ENCODE measurements around the gene TPM2. TPM values are rescaled to one million over a fixed set of nuclear protein-coding genes. Genes with fewer than 3 reads are reported as not detected.

The TPM2 gene
- 2,986 and 3,667 TPM in 2 replicates for total RNA-seq (2014; rRNA removed; shearing (Covaris generic); ENCODE audit: low replicate concordance)

- peak; percentile 99 for DNase-seq
- Histone ChIP-seq H3K9me3 (no peaks in the 10 kb centered on the region), H3K4me3 (peak within 1 kb of the TSS; percentile 88), H3K27me3 (no peaks in the 10 kb centered on the region), H3K36me3 (peaks cover 53% of the 10 kb centered on the region)
Measured at GRCh38 chr9:35689542-35690293, at the start of gene TPM2. Gene TPM2 (minus strand): TSS chr9:35689925. CDS start chr9:35689817, 108 bp downstream.

DNA sequence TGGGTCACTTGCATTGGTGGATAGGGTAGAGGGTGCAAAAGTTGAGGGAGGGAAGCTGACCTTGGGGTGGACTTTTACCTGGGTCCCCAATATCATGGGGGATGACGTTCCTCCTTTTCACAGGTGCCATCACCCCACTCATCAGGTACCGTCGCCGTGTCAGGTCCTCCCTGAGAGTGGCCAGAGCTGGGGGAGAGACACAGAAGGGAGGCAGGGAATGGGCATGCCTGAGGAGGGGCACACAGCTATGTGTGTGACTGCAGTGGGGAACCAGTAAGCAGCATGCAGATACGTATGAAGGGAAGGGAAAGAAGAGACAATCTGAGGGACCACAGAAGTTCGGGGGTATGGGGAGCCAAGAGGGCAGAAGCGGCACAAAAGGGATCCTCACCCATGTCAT is 49.2 kb upstream of the TPM2 start:
- no peak for DNase-seq
- Histone ChIP-seq H3K4me3 (no peak overlapping the region), H3K36me3 (peaks cover 98% of the 10 kb centered on the region), H3K27me3 (no peaks in the 10 kb centered on the region), H3K9me3 (no peaks in the 10 kb centered on the region)

- Histone ChIP-seq H3K27me3 (no peaks in the 10 kb centered on the region), H3K36me3 (peaks cover 98% of the 10 kb centered on the region), H3K9me3 (no peaks in the 10 kb centered on the region), H3K4me3 (no peak overlapping the region)
- DNase-seq: no peak
Measured at GRCh38 chr9:35738186-35738585, 48.5 kb upstream of the TPM2 start.

DNA sequence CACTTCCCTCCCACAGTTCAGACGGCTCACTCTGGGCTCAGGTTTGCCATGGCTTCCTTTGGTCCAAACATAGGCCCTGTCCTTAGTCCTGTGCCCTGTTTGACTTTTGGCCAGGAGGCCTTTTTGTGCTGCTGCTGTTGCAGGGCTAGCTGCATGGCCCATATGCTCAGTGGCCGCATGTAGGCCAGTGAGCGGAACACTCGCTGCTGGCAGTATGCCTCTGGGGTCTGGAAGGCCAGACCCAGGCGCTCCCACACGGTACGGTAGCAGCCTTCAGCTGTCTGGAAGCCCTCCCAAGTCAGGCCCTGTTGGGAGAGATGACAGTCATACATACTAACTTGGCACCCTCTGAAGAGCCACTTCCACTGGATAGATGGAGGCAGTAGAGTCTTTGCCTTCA is 47.4 kb upstream of the TPM2 start:
- H3K36me3 ChIP-seq: peaks cover 88% of the 10 kb centered on the region
- H3K27me3 ChIP-seq: no peaks in the 10 kb centered on the region
- no peak overlapping the region for H3K4me3 ChIP-seq
- H3K9me3 ChIP-seq: no peaks in the 10 kb centered on the region
- no peak for DNase-seq

GRCh38 chr9:35736201-35736633 is 46.5 kb upstream of the TPM2 start:
- no peaks in the 10 kb centered on the region for H3K27me3 ChIP-seq
- H3K36me3 ChIP-seq: peaks cover 84% of the 10 kb centered on the region
- peak; percentile 82 for DNase-seq
- no peaks in the 10 kb centered on the region for H3K9me3 ChIP-seq
- H3K4me3 ChIP-seq: no peak overlapping the region

DNA sequence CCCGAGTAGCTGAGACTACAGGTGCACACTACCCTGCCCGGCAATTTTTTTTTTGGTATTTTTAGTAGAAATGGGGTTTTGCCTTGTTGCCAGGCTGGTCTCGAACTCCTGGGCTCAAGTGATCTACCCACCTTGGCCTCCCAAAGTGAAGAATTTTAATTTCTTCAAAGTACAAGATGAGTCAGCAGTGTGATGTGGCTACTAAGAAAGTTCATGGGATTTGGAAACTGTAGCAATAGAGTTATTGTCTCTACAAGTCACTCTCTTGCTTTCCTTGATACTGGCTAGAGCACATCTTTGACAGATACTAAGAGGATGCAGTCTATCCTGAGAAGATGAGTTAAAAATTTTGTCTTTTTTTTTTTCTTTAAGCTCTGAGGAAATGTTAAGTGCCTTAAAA is 44.4 kb upstream of the TPM2 start:
- H3K9me3 ChIP-seq: no peaks in the 10 kb centered on the region
- peaks cover 83% of the 10 kb centered on the region for H3K36me3 ChIP-seq
- no peak for DNase-seq
- H3K4me3 ChIP-seq: no peak overlapping the region; the same call in 1 of the 2 replicates
- H3K27me3 ChIP-seq: no peaks in the 10 kb centered on the region

DNA sequence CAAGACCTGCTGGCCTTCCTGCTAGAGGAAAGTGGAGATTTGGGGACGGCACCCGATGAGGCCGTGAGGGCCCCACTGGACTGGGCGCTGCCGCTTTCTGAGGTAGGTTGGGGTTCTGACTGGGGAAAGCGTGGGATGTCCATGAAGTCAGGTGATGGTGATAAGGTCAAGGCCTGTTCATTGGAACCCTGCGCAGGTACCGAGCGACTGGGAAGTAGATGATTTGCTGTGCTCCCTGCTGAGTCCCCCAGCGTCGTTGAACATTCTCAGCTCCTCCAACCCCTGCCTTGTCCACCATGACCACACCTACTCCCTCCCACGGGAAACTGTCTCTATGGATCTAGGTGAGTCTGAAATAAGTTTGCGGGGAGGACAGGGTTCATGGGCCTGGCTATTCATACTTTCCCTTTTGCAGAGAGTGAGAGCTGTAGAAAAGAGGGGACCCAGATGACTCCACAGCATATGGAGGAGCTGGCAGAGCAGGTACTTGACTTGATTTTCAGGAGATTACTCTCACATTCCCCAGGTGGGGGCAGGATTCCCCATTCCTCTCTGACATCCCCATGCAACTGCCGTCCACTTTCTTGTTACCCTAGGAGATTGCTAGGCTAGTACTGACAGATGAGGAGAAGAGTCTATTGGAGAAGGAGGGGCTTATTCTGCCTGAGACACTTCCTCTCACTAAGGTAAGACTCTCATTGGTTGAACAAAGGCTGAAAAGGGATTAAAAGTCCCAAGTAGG is 43.2 kb upstream of the TPM2 start:
- peak overlapping the region; percentile 72 for H3K4me3 ChIP-seq
- peak; percentile 67 for DNase-seq
- H3K9me3 ChIP-seq: no peaks in the 10 kb centered on the region
- no peaks in the 10 kb centered on the region for H3K27me3 ChIP-seq
- H3K36me3 ChIP-seq: peaks cover 83% of the 10 kb centered on the region

DNA sequence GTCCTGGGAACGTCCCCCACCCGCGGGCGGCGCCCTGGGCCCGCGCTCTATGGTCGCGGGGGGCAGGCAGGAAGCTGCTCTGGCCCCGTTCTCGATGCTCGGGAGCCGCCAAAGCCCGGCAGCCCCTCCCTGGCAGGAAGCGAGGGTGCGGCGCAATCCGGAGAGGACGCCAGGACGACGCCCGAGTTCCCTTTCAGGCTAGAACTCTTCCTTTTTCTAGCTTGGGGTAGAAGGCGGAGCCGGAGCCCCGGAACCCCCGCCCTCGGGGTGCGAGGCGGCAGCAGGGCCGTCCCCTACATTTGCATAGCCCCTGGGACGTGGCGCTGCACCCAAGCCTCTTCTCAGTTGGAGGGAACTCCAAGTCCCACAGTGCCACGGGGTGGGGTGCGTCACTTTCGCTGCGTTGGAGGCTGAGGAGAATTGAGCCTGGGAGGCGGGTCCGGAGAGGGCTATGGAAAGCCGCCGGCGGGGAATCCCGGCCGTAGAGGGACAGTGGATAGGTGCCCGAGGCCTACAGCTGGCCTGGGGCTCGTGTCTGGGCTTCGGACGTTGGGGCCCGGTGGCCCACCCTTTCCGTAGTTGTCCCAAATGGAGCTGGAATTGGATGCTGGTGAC is 42.6 kb upstream of the TPM2 start, which contains the start of the genes CREB3 and TLN1:
TSS of gene CREB3 (plus strand) at position 482 of the 615 bp plus-strand sequence. CDS start at position 589, 107 bp downstream.
TSS of gene TLN1 (minus strand) at position 11 of the 615 bp plus-strand sequence. CDS start 6,501 bp downstream, outside the sequence.
- Histone ChIP-seq H3K4me3 (peak within 1 kb of the TSS; percentile 72), H3K36me3 (peaks cover 83% of the 10 kb centered on the region), H3K9me3 (no peaks in the 10 kb centered on the region), H3K27me3 (no peaks in the 10 kb centered on the region)
- peak; percentile 100 for DNase-seq

GRCh38 chr9:35731415-35732184 is 41.9 kb upstream of the TPM2 start:
- peaks cover 83% of the 10 kb centered on the region for H3K36me3 ChIP-seq
- peak overlapping the region; percentile 72 for H3K4me3 ChIP-seq
- H3K27me3 ChIP-seq: no peaks in the 10 kb centered on the region
- no peaks in the 10 kb centered on the region for H3K9me3 ChIP-seq
- no peak for DNase-seq

- DNase-seq: no peak
- H3K4me3 ChIP-seq: peak overlapping the region; percentile 72
- H3K27me3 ChIP-seq: no peaks in the 10 kb centered on the region
- no peaks in the 10 kb centered on the region for H3K9me3 ChIP-seq
- H3K36me3 ChIP-seq: peaks cover 83% of the 10 kb centered on the region
Measured at GRCh38 chr9:35730486-35730854, 40.7 kb upstream of the TPM2 start.

- DNase-seq: peak; percentile 80
- peak overlapping the region; percentile 72 for H3K4me3 ChIP-seq
- no peaks in the 10 kb centered on the region for H3K9me3 ChIP-seq
- peaks cover 83% of the 10 kb centered on the region for H3K36me3 ChIP-seq
- no peaks in the 10 kb centered on the region for H3K27me3 ChIP-seq
Measured at GRCh38 chr9:35729700-35730485, 40.2 kb upstream of the TPM2 start.

- Histone ChIP-seq H3K27me3 (no peaks in the 10 kb centered on the region), H3K9me3 (no peaks in the 10 kb centered on the region), H3K4me3 (peak overlapping the region; percentile 72), H3K36me3 (peaks cover 83% of the 10 kb centered on the region)
- DNase-seq: no peak
Measured at GRCh38 chr9:35729101-35729500, 39.4 kb upstream of the TPM2 start.

GRCh38 chr9:35728041-35728971 is 38.6 kb upstream of the TPM2 start:
- H3K4me3 ChIP-seq: peak overlapping the region; percentile 72
- peak; percentile 95 for DNase-seq

DNA sequence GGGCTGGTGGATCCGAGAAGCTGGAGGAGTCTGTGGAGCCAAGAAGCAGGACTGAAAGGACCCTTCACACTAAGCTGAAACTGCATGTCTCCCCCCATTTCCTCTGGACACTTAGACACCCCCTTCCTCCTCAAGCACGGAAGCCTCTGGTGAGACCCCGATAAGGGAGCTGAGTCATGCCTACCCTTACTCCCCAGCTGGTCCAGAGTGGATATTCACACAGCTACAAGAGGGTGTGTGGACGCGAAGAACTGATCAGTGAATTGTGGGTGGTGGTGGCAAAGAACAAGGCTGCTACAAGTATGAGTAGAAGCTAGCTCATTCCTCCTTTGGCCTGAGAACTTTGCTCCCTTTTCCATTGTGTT is 37.9 kb upstream of the TPM2 start:
- no peak for DNase-seq
- Histone ChIP-seq H3K27me3 (no peaks in the 10 kb centered on the region), H3K36me3 (peaks cover 89% of the 10 kb centered on the region), H3K9me3 (no peaks in the 10 kb centered on the region), H3K4me3 (peak overlapping the region; percentile 72)

More at GRCh38 chr9:35728041-35728971, 38.6 kb upstream of the TPM2 start:
- H3K27me3 ChIP-seq: no peaks in the 10 kb centered on the region
- H3K36me3 ChIP-seq: peaks cover 83% of the 10 kb centered on the region
- H3K9me3 ChIP-seq: no peaks in the 10 kb centered on the region

DNA sequence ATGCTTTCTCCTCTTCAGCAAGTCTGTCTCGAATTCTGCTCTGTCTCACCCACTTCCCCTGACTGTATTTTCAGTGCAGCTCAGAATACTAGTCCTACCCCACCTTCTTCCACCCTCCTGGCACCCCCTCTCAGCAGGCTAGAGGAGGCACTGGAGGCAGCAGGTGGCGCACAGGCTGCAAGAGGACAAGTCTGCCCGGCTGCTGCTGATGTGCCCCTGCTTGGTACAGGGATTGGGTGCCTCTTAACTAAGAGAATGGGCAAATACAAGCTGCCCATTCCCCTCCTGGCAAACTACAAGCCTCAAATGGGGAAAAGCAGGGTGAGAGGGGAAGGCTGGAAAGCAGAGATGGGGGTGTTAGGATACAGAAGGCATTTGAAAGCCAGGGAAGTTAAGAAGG is 37.2 kb upstream of the TPM2 start:
- Histone ChIP-seq H3K9me3 (no peaks in the 10 kb centered on the region), H3K27me3 (no peaks in the 10 kb centered on the region), H3K4me3 (no peak overlapping the region), H3K36me3 (peaks cover 96% of the 10 kb centered on the region)
- DNase-seq: peak; percentile 51

All from MG63 (cell line).